ENCODE measurements around the gene CEBPB.
A peak's percentile ranks its signal among the peaks of the same experiment; 100 is the strongest.

CEBPB gene

DNA sequence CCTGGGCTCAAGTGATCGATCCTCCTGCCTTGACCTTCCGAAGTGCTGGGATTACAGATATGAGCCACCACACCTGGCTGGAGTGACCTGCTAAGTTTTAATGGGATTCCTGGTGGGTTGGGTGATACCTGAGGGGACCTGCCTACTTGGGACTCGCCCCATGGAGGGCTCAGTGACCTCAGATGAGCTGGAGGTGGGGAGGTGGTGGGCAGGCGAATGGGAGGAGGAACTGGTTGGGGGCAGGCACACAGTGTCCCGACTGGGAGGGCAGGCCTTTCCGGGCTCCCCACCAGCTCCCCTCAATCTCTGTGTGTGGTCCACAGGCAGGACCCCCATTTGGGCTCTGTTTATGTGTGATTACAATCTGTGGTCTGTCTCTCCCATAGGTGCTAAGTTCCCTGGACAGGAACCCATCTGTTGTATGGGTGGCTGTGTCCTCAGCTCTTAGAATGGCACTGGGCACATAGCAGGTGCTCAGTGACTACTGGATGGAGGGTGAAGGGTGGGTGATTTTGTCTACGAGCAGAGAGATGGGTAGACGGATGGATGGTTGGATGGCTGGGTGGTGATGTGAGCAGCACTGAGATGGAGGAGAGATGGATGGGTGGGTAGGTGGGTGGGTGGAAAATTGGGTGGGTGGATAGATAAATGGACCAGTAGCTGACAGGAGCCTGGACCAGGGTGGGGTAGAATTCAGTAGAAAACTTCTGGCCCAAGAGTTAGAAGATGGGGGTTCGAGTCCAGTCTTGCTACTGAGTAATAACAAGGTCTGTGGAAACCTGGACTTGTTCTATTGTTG lies 23.8 kb downstream of the CEBPB start:
- no peak for DNase-seq

- no peak for DNase-seq
Measured at GRCh38 chr20:50215101-50215690, 24.6 kb downstream of the CEBPB start.

- no peak for DNase-seq
Measured at GRCh38 chr20:50215926-50216325, 25.3 kb downstream of the CEBPB start.

DNA sequence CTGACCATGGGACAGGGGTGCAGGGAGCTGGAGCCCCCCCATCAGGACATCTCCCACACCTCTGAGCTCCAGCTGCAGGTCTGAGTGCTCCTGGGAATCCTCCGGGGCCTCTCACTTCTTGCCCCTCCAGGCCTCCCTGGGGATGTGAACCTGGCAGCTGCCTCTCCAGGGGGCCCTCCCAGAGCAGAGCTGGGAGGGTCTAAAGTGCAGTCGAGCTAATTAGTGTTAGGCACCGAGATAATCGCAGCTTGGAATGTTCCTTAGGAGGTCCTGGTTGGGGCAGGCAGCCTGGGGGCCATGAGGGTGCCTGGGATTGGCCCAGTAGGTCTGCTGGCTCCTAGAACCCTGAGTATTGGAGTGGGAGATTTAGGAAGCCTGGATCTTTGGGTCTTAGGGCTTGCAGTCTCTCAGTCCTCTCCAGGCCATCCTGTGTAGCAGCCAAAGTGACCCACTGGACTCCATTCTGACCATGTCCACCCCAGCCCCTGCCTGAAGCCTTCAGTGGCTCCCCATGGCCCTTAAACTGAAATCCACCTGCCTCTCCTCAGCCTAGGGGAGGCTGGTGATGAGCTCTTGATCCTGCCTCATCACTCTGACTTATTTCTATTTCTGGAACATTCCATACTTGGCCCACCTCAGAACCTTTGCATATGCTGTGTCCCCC lies 26.0 kb downstream of the CEBPB start:
- DNase-seq = no peak

- DNase-seq = no peak
Measured at GRCh38 chr20:50217207-50217949, 26.7 kb downstream of the CEBPB start.

GRCh38 chr20:50218987-50219435 lies 28.4 kb downstream of the CEBPB start:
- DNase-seq = no peak

DNA sequence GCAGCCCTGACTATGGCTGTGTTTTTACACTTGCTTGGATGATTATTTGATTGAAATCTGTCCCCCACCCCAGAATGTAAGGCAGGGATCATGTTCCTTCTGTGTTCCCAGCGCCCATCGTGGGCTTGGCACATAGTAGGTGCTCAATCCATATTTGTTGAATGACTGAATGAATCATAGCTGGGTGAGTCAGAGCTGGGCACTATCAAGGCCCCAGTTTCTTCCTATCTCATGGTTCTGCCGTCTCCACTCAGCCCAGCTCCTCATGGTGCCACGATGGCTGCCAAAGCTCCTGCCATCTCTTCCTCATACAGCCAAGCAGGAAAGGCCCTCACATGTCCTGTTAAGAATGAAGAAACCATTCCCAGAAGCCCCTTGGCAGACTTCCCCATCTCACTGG lies 29.0 kb downstream of the CEBPB start:
- no peak for DNase-seq

GRCh38 chr20:50220093-50220893 lies 29.7 kb downstream of the CEBPB start:
- DNase-seq = no peak

DNA sequence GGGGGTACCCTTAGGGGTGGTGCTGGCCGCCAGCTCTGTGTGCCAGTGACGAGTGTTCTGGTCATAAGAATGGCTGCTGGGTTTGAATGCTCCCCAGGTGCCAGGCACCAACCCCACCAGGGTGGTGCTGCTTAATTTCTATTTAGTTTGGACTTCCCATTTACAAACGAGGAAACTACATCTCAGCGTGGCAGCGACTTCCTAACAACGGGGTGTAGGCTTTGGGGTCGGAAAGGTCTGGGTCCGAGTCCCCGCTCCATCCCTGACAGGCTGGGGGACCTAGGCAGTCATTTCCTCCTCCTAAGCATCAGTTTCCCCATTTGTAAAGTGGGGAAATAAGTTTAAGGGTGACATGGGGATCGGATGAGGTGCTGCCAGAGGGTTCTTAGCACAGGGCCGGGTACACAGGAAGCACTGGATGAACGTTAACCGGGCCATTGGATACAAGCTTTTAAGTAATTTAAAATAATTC lies 30.3 kb downstream of the CEBPB start:
- no peak for DNase-seq

- DNase-seq = no peak
Measured at GRCh38 chr20:50221501-50222308, 31.1 kb downstream of the CEBPB start.

DNA sequence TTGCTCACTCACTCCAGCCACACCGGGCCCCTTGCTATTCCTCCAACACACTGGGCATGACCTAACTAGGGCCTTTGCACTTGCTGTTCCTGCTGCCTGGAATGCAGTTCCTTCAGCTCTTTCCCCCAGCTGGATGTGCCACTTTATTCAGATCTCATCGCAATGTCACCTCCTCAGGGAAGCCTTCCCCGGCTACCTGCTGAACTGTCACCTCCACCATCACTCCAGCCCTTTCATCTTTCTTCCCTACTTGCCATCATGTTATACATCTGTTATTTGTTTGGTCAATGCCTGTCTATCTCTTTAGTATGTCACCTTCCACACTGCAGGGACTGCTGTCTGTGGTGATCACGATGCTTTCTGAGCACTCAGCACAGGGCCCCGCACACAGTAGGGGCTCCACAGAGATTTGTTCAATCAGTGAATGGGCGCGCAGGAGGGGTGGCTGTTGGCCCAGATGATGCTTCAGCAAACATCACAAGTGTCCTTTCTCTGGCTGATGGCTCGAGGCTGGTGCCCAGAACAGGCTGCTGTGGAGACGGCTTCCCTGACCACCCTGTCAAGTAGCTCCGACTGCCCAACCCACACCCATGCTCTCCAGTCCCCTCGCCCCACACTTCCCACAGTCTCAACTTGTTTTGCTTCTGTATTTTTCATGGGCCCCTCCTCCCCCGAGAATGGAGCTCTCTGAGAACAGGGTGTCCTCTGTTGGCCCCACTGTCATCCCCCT lies 31.8 kb downstream of the CEBPB start:
- DNase-seq = no peak

GRCh38 chr20:50223039-50224005 lies 32.7 kb downstream of the CEBPB start:
- DNase-seq = no peak

GRCh38 chr20:50224052-50224451 lies 33.4 kb downstream of the CEBPB start:
- DNase-seq = no peak

GRCh38 chr20:50224531-50225255 lies 34.1 kb downstream of the CEBPB start:
- no peak for DNase-seq

- peak in 1 of 2 donors; percentile 3 for DNase-seq
Measured at GRCh38 chr20:50226093-50226974, 35.7 kb downstream of the CEBPB start.

- no peak for DNase-seq
Measured at GRCh38 chr20:50227506-50227905, 36.9 kb downstream of the CEBPB start.

DNA sequence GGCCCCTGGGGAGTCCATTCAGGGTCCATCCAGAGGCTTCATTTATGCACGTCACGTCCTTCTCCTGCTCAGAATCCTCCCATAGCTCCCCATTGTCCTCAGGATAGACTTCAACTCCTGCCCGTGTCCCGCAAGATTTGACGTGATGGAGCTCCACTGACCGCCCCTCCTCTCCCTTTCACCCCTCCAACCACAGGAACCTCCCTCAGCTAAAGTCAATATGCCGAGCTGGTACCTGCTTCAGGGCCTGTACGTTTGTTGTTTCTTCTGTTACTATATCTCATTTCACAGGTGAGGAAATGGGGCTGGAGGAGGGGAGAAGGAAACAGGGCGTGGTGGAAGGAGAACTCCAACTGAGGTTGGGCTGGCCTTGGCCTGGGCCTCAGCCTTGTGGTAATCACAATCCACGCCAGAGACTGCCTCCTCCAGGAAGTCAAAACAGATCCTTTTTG lies 38.6 kb downstream of the CEBPB start:
- DNase-seq = no peak

DNA sequence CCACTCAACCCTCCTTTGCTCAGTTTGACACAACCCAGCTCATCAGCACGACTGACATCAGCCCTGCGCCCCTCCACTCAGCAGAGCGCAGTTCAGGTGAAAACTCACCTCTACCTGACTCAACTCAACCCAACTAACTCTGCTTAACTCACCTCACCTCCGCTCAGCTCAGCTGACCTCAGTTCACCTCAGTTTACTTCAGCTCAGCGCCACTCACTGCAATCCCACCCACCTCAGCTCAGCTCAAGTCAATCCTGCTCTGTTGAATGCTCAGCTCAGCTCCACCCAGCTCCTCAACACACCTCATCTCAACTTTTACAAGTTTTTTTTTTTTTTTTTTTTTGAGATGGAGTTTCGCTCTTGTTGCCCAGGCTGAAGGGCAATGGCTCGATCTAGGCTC lies 39.6 kb downstream of the CEBPB start:
- DNase-seq = no peak

All from activated CD4-positive, alpha-beta T cell treated with anti-CD3 and anti-CD28 coated beads for 4 hours (primary cell).